22Rv1 (cell line): Measurements from ENCODE around the gene DNAAF2.
"Not testable (repeated sequence)": the region's sequence is repeated elsewhere in the genome, so short reads cannot be mapped to it uniquely, and the experiment has no call there.

Source experiments
- H3K27ac ChIP-seq: fragments of 450-650 bp; 2 replicates; pipeline ENCODE4 v1.5.1; 2017
- ZFX ChIP-seq: fragments of 450-650 bp; IDR thresholded peaks from 2 replicates; pipeline ENCODE4 v1.6.1; 2017; ENCODE audit warnings: antibody characterized with exemption, borderline replicate concordance
- TF ChIP-seq, protein P1 (sequence below): fragments of 450-650 bp; IDR thresholded peaks from 2 replicates; pipeline ENCODE4 v1.5.1; 2017; ENCODE audit warnings: mild to moderate bottlenecking

The DNAAF2 gene

DNA sequence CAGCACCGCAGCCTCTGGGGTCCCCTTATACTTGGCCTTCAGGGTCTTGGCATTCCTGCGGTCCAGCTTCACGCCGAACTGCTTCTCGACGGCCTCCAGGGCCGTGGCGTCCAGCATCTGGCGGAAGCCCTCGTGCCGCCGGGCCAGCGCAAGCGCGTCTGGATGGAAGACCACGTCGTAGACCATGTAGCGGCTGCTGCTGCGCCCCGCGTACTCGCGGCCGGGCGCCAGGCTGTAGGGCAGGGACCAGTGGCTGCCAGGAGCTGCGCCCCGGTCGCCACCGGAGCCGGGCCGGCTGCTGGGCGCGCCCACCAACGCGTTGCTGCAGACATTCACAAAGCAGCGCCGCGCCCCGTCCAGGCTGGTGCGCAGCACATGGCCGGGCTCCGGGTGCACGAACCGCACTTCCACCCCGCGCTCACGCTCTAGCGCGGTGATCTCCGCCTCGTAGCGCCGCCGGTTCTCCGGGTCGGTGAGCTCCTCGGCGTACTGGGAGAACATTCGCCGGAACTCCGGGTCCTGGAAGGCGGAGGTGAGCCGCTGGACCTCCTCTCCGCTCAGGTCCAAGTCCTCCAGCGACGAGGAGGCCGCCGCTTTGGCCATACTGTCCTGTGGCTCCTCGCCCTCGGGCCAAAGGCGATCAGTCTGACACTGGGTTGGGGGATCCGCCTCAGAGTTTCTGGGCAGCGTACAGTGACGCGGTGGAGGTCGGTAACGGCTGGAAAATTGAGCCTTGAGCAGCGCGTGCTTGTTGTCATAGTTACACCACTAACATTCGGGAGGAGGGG is at the start of gene DNAAF2:
TSS of gene DNAAF2 (minus strand) at position 698 of the 788 bp plus-strand sequence. CDS start at position 603, 95 bp downstream.
- peak within 1 kb of the TSS; percentile 98 for H3K27ac ChIP-seq

DNA sequence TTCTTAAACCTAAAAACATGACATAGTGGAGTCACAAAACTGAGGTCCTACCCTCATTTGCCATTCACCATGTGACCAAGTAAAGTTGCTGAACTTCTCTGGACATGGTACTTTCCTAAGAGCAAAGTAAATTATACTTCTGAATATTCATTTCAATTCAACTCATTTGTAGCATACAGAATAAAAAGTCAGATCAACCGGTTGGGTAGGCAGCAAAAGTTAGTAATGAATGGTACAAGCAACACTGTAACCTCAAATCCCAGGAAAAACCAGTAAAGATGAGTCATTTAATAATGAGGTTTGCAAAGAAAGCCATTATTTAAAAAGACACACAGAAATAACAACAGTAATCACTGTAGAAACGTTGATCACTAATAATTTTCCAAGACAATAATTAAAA is 44.2 kb upstream of the DNAAF2 start:
- TF ChIP-seq, protein P1, sequence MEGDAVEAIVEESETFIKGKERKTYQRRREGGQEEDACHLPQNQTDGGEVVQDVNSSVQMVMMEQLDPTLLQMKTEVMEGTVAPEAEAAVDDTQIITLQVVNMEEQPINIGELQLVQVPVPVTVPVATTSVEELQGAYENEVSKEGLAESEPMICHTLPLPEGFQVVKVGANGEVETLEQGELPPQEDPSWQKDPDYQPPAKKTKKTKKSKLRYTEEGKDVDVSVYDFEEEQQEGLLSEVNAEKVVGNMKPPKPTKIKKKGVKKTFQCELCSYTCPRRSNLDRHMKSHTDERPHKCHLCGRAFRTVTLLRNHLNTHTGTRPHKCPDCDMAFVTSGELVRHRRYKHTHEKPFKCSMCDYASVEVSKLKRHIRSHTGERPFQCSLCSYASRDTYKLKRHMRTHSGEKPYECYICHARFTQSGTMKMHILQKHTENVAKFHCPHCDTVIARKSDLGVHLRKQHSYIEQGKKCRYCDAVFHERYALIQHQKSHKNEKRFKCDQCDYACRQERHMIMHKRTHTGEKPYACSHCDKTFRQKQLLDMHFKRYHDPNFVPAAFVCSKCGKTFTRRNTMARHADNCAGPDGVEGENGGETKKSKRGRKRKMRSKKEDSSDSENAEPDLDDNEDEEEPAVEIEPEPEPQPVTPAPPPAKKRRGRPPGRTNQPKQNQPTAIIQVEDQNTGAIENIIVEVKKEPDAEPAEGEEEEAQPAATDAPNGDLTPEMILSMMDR = no peak
- TF ChIP-seq ZFX = no peak
- no peak overlapping the region for H3K27ac ChIP-seq

More for the DNA sequence above, at the start of gene DNAAF2:
- no peak for TF ChIP-seq ZFX
- TF ChIP-seq, protein P1 = peak; percentile 53

- no peak overlapping the region for H3K27ac ChIP-seq
- TF ChIP-seq, protein P1 = no peak
- TF ChIP-seq ZFX = no peak
Observed at GRCh38 chr14:49677643-49678042, 42.6 kb upstream of the DNAAF2 start.

- H3K27ac ChIP-seq = no peak overlapping the region
- TF ChIP-seq, protein P1 = no peak
- TF ChIP-seq ZFX = no peak
Observed at GRCh38 chr14:49673586-49673985, 38.5 kb upstream of the DNAAF2 start.

GRCh38 chr14:49670475-49670874 is 35.4 kb upstream of the DNAAF2 start:
- TF ChIP-seq ZFX = no peak
- TF ChIP-seq, protein P1 = no peak

GRCh38 chr14:49659526-49660455 is 24.7 kb upstream of the DNAAF2 start:
- peak overlapping the region; percentile 34 for H3K27ac ChIP-seq
- TF ChIP-seq, protein P1 = no peak
- TF ChIP-seq ZFX = no peak

More at GRCh38 chr14:49670475-49670874, 35.4 kb upstream of the DNAAF2 start:
- H3K27ac ChIP-seq = no peak overlapping the region

- H3K27ac ChIP-seq = not testable (repeated sequence)
Observed at GRCh38 chr14:49657500-49657899, 22.5 kb upstream of the DNAAF2 start.
